NT2/D1 (cell line): Measurements from ENCODE around the gene DMC1.

Experiments used
- SUZ12 ChIP-seq: IDR thresholded peaks from 2 replicates; pipeline ENCODE4 v1.6.1; 2011; ENCODE audit not compliant: insufficient read length, insufficient read depth; ENCODE audit errors: extremely low read depth
- YY1 ChIP-seq: IDR thresholded peaks from 2 replicates; pipeline ENCODE4 v1.6.1; 2011; ENCODE audit not compliant: insufficient read length, insufficient read depth
- ZNF274 ChIP-seq: IDR thresholded peaks from 2 replicates; pipeline ENCODE4 v1.6.1; 2011; ENCODE audit warnings: mild to moderate bottlenecking, low read depth, low read length

GRCh38 chr22:38491707-38492348, 78.2 kb downstream of the DMC1 start:
- TF ChIP-seq ZNF274, result no peak
- TF ChIP-seq YY1, result no peak
- TF ChIP-seq SUZ12, result no peak
